HG03571 (cell line): ENCODE results near the gene JUND.

Source experiments
- ATAC-seq: cut with Tn5 transposase; IDR thresholded peaks from one replicate; pipeline ENCODE4 v1.9.1; 2021; ENCODE audit not compliant: unreplicated experiment

The JUND gene

GRCh38 chr19:18251587-18252369, 29.6 kb downstream of the JUND start:
- no peak for ATAC-seq

- ATAC-seq: no peak
Observed at GRCh38 chr19:18249834-18250233, 31.6 kb downstream of the JUND start.

- no peak for ATAC-seq
Observed at GRCh38 chr19:18245297-18245696, 36.1 kb downstream of the JUND start.

DNA sequence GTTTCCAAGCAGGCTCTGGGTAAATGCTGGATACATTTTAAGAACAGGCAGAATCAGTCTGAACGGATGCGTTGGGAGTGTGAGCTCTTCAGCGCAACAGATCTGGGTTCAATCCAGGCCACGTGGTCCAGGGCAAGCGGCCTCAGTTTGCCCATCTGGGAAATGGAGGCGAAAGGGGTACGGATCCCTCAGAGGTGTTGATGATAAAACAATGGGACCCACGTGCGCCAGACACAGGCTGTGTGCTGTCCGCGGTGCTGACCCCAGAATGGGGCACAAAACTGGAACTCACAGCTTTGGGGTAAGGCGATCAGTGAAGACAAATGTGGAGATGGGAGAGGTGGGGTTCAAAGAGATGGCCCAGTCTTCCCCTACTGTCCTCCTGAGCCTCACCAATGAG, 42.1 kb downstream of the JUND start:
- ATAC-seq: no peak

GRCh38 chr19:18234194-18234593, 47.2 kb downstream of the JUND start:
- ATAC-seq: no peak

DNA sequence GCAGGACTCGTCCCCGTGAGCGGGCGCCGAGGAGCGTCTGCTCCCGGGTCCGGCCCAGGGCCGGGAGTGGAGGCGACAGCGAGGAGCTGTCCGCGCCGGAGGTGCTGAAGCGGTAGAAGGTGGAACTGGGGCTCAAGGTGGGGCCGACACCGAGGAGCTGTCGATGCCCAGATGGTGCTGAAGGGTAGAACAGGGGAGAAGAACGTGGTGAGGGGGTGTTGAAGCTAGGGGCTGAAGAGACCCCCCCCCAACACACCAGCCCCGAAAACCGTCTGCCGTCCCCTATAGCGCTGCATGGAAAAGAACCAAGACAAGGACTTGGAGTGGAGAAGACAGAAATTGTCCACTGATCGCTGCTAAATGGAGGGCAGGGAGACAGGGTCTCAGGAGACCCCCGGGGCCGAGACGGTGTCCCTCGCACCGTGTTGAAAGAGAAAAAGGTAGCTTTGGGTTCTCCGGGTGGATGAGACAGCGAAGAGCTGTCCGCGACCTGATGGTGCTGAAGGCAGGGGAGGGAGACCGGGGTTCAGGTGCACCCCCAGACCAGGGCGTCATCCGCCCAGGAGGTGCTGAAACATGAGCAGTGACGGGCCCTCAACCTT, 48.1 kb downstream of the JUND start:
- ATAC-seq: no peak

- ATAC-seq: no peak
Observed at GRCh38 chr19:18232540-18233223, 48.7 kb downstream of the JUND start.

- no peak for ATAC-seq
Observed at GRCh38 chr19:18231775-18232174, 49.6 kb downstream of the JUND start.

- ATAC-seq: no peak
Observed at GRCh38 chr19:18230941-18231734, 50.3 kb downstream of the JUND start.

DNA sequence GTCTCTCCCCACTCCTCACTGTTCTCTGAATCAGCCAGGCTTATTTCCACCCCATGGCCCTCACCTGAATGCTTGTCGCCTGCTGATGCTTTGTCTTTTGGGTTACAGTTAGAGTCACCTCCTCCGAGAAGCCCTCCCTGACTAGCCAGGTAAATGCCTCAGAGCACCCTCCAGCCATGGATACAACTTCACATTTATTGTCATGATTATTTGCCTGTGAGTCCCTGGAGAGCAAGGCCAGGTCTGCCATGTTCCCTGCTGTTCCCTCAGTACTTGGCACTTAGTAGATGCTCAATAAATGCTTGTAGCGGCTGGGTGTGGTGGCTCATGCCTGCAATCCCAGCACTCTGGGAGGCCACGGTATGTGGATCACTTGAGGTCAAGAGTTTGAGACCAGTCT, 51.5 kb downstream of the JUND start:
- no peak for ATAC-seq
